Retinal pigment epithelial cell (primary cell): Measurements from ENCODE around the gene PKNOX2.

ENCODE experiments used
- DNase-seq: peaks from one replicate; pipeline ENCODE4 v3.0.0-alpha.2; 2010; ENCODE audit warnings: low read depth
- H3K4me3 ChIP-seq: 2 replicates; pipeline ENCODE4 v1.5.1; 2011; ENCODE audit warnings: mild to moderate bottlenecking, low read length, control low read depth, moderate library complexity
- TF ChIP-seq, protein P1 (sequence below): conservative IDR thresholded peaks from 2 replicates; pipeline ENCODE4 v1.5.1; 2011; ENCODE audit warnings: low read depth, low read length, control low read depth, inconsistent platforms

Gene PKNOX2

DNA sequence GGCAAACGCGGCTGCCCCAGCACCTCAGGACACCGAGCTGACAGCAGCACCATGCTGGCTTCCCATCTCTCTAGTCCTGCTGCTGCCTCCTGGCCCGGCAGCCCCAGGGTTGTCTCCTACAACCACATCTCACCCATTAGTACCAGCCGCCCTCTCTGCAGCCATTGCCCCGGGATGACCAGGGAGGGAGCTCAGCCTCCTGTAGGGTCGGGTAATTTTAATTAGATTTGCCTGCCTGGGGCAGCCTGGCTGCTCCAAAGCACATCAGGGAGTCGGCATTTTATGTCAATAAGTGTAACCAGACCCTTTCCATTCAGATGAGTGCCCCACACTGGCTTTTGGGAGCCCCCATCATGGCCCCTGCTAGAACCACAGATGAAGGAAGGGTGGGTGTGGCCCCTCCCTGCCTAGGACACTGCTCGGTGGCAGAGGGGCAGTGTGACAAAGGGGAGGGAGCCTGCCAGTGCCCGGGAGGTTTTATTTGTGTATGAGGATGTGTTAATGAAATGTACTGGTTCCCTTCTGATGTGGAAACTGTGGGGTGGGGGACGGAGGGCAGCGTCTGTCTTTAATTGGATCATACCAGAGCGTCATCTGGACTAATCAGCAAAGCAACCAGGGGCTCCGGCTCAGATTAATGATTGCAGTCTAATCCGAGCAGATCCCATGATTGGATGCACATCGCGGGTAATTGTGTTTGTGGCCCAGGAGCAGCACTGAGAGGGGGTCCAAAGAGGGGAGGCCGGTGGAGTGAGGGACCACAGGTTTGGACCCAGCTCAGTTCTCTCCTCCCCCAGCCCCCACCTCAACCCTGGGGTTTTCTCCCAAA, 206.2 kb downstream of the PKNOX2 start:
- peak; percentile 46 for DNase-seq
- no peak overlapping the region for H3K4me3 ChIP-seq
- TF ChIP-seq, protein P1, sequence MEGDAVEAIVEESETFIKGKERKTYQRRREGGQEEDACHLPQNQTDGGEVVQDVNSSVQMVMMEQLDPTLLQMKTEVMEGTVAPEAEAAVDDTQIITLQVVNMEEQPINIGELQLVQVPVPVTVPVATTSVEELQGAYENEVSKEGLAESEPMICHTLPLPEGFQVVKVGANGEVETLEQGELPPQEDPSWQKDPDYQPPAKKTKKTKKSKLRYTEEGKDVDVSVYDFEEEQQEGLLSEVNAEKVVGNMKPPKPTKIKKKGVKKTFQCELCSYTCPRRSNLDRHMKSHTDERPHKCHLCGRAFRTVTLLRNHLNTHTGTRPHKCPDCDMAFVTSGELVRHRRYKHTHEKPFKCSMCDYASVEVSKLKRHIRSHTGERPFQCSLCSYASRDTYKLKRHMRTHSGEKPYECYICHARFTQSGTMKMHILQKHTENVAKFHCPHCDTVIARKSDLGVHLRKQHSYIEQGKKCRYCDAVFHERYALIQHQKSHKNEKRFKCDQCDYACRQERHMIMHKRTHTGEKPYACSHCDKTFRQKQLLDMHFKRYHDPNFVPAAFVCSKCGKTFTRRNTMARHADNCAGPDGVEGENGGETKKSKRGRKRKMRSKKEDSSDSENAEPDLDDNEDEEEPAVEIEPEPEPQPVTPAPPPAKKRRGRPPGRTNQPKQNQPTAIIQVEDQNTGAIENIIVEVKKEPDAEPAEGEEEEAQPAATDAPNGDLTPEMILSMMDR = no peak

DNA sequence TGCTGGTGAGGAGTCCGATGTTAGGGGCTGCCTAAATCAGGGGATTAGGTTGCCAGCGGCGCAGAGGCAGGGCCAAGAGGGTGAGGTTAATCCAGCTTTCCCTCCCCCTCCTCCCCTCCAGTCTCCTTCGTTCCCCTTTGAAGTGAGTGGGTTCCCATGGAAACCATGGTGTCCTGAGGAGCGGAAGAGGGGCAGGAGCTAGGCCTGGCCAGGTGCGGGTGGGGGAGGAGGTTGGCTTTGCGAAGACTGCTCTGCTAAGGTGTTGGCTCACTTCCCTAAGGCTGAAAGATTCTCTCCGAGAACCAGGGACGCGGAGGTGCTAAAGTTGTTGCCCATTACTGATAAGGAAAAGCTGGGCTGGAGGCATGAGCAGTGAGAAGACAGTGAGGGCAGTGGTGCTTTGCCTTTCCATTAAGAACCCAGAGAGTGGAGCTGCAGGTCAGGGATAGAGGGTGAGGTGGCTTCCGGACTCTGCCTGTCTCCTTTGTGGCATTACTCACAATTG, 206.9 kb downstream of the PKNOX2 start:
- no peak overlapping the region for H3K4me3 ChIP-seq
- TF ChIP-seq, protein P1 = peak; percentile 7
- DNase-seq = no peak

DNA sequence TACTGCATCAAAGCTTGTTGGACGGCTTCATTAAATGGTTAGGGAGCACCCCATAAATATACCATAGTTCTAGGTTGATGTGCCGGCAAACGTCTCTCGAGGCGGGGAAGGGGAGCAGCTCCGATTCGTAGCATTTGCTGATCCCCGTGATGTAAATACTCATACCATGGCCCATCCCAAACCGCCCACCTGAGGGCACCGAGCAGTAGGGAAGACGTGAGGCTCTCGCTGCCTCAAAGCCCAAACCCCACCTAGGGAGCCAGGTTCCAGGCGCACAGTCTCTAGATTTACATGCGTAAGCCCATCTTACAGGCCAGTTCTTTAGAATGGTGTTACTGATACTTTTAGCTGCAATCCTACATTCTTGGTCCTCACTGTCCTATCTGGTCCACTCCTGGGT, 207.5 kb downstream of the PKNOX2 start:
- no peak for DNase-seq
- TF ChIP-seq, protein P1 = no peak
- no peak overlapping the region for H3K4me3 ChIP-seq

DNA sequence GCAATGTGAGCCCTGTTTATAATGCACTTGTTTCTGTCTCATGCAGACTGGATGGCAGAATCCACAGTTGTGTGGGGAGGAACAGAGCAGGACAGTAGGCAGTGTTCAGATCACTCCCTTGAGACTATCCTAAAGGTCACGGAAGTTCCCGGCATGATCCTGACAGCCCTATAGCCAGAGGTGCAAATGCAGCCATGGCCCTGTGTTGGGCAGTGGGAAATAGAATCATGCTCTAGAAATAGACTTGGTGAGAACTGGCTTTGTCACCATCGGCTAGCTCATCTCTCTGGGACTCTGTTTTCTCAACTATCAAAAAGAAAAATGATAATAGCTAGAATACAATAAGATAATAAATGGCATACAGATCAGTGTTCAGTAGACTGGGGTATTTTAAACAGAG, 208.4 kb downstream of the PKNOX2 start:
- no peak for DNase-seq
- TF ChIP-seq, protein P1 = no peak
- no peak overlapping the region for H3K4me3 ChIP-seq

DNA sequence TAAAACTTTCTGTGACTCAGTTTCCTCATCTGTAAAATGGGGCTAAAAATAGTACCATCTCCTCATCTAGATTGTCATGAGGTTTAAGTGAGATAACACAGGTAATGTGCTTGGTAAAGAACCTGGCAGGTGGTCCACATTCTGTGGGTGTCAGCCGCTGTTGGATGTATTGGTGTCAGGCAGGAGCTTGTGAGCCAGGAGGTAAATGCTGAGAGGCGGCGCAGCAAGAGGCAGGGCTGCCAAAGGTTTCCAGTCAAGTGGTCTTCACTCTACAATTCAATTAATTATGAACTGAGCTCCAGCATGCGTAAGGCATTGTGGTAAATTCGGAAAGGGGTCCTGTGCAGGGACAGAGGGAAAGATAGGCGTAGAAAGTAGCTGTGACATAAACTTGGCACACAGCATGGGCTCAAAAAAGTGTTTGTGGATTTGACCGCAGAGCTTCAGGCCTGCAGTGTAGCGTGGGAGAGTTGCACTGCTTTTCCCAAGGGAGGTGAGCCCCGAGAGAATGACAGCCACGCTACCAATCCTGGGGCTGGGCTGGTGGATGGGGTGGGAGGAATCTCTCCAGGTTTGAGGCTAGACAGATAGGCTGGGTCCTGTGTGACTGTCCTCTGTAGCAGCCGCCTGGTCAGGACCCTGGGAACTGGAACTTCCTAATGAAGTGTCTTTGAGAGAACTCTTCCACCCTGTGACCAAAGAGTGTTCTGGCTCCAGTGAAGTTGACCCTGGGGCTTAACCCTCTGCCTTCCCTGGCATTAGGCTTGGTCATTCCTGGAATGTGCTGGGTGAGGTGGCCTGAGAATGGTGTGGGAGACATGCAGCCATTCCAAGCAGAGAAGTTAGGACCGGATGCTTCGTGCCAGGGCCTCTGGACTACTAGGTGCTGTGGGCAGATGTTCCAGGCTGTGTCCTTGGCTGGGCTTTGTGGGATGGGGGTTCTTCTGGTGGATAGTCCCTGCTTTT, 209.2 kb downstream of the PKNOX2 start:
- no peak overlapping the region for H3K4me3 ChIP-seq
- DNase-seq = peak; percentile 32
- TF ChIP-seq, protein P1 = no peak

DNA sequence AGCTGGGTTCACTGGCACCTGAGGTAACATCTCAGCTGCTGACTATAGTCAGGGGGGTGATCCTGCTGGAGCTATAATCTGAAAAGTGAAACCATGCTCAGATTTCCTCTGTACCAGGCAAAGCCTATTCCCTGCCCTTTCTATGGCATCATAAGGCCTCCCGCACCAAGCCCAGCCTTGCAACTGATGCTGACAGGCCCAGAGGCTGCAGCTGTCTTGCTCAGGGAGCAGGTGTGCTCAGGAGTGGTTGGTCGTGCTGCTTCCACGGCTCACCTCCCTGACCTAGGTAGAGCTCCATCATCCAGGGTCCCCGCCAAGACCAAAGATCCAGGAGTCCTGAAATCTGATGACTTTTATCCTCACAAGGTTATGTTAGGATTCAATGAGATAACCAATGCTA, 209.8 kb downstream of the PKNOX2 start:
- peak; percentile 43 for DNase-seq
- H3K4me3 ChIP-seq = no peak overlapping the region
- TF ChIP-seq, protein P1 = no peak
